ENCODE data around the gene MRPS17. TPM values are rescaled to one million over a fixed set of nuclear protein-coding genes. Genes with fewer than 3 reads are reported as not detected.

The MRPS17 gene
- total and polyA plus RNA-seq, 10 of the 15 experiments (the other 5 are each of a cell fraction or from before 2014, with no cell fraction given) = 18.7 to 74.5 (median 29.2) TPM

- in situ Hi-C loops (cut with MboI) = loop anchor here (5.0 kb wide), 1 partner anchor 69 kb away; no protein-coding TSS in a partner anchor
- WGBS (ENCODE audit: insufficient coverage, insufficient replicate concordance, low lambda C conversion rate, missing lambda C conversion rate) = 87% methylated on average over 4 of the region's 4 CpGs
- Histone ChIP-seq H3K9ac (ENCODE audit: control insufficient read depth, insufficient read depth, low read length) (no peak overlapping the region), H4K20me1 (ENCODE audit: control insufficient read depth, insufficient read depth) (no peaks in the 10 kb centered on the region), H3K4me3 (no peak overlapping the region), H3K9me3 (replicated peaks; ENCODE audit: control insufficient read depth, insufficient read depth, low read length) (no peaks in the 10 kb centered on the region), H3K4me2 (ENCODE audit: control insufficient read depth, insufficient read depth) (no peak overlapping the region), H3K27ac (ENCODE audit: control insufficient read depth, insufficient read depth) (no peak overlapping the region), H3K27me3 (replicated peaks in 1 of 2; ENCODE audit: control insufficient read depth in 2 of 2, insufficient read depth in 2 of 2, low read length in 1 of 2) (no peaks in the 10 kb centered on the region), H2AFZ (ENCODE audit: control insufficient read depth, low read depth, low read length) (no peak overlapping the region), H3K36me3 (ENCODE audit: control insufficient read depth in 2 of 2, insufficient read depth in 2 of 2, low read length in 1 of 2) (no peaks in the 10 kb centered on the region), H3K4me1 (ENCODE audit: control insufficient read depth, insufficient read depth, low read length) (no peaks in the 10 kb centered on the region), H3K79me2 (ENCODE audit: control insufficient read depth, insufficient read depth, low read length) (no peaks in the 10 kb centered on the region)
- SMC1A ChIA-PET (ENCODE audit: uncharacterized antibody, unreplicated experiment) = interaction anchor here (0.9 to 1.6 kb wide), 2 partner anchors 62 to 66 kb away, joined by 3 to 4 read pairs; no protein-coding TSS in a partner anchor
- BruUV-seq (replicated peaks) = no TSS peak
- no peak for ATAC-seq
- RAD21 ChIA-PET (ENCODE audit: unreplicated experiment) = interaction anchor here (1.6 kb wide), 1 partner anchor 71 kb away, joined by 5 read pairs; no protein-coding TSS in a partner anchor
- intact Hi-C loops (cut with micrococcal nuclease; ENCODE audit: unreplicated experiment) = no loop called here
- POLR2A ChIA-PET = no interaction called here
- CTCF ChIA-PET = interaction anchor here (1.3 to 11.2 kb wide), 3 partner anchors 10 to 70 kb away, joined by 3 to 95 read pairs (median 5); no protein-coding TSS in a partner anchor
- no peak for FAIRE-seq
- no peak for DNase-seq (ENCODE audit: low read depth, low spot score)
- TF ChIP-seq ASH2L (IDR thresholded peaks at IDR 0.05; ENCODE audit: borderline replicate concordance, low read depth) (no peak), TARDBP (IDR thresholded peaks at IDR 0.05; ENCODE audit: borderline replicate concordance) (no peak), USF1 (IDR thresholded peaks at IDR 0.05; ENCODE audit: borderline replicate concordance, extremely low read length, insufficient read depth, low read depth, low read length) (no peak), POLR2AphosphoS5 (IDR thresholded peaks at IDR 0.05; ENCODE audit: low read length) (no peak), ETV6 (conservative IDR thresholded peaks at IDR 0.05 in 1 of 2, IDR thresholded peaks at IDR 0.05 in 1 of 2; ENCODE audit: borderline replicate concordance in 1 of 2, low read depth in 1 of 2) (no peak), HDGF (IDR thresholded peaks at IDR 0.05) (no peak), HDAC6 (IDR thresholded peaks at IDR 0.05; ENCODE audit: unreplicated experiment) (no peak), ATF3 (IDR thresholded peaks at IDR 0.05; ENCODE audit: borderline replicate concordance, extremely low read depth, low read depth, low read length) (no peak)
- TF ChIP-seq, protein P1, sequence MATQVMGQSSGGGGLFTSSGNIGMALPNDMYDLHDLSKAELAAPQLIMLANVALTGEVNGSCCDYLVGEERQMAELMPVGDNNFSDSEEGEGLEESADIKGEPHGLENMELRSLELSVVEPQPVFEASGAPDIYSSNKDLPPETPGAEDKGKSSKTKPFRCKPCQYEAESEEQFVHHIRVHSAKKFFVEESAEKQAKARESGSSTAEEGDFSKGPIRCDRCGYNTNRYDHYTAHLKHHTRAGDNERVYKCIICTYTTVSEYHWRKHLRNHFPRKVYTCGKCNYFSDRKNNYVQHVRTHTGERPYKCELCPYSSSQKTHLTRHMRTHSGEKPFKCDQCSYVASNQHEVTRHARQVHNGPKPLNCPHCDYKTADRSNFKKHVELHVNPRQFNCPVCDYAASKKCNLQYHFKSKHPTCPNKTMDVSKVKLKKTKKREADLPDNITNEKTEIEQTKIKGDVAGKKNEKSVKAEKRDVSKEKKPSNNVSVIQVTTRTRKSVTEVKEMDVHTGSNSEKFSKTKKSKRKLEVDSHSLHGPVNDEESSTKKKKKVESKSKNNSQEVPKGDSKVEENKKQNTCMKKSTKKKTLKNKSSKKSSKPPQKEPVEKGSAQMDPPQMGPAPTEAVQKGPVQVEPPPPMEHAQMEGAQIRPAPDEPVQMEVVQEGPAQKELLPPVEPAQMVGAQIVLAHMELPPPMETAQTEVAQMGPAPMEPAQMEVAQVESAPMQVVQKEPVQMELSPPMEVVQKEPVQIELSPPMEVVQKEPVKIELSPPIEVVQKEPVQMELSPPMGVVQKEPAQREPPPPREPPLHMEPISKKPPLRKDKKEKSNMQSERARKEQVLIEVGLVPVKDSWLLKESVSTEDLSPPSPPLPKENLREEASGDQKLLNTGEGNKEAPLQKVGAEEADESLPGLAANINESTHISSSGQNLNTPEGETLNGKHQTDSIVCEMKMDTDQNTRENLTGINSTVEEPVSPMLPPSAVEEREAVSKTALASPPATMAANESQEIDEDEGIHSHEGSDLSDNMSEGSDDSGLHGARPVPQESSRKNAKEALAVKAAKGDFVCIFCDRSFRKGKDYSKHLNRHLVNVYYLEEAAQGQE (IDR thresholded peaks at IDR 0.05; ENCODE audit: low read depth, low read length) = no peak
- TF ChIP-seq, protein P2, sequence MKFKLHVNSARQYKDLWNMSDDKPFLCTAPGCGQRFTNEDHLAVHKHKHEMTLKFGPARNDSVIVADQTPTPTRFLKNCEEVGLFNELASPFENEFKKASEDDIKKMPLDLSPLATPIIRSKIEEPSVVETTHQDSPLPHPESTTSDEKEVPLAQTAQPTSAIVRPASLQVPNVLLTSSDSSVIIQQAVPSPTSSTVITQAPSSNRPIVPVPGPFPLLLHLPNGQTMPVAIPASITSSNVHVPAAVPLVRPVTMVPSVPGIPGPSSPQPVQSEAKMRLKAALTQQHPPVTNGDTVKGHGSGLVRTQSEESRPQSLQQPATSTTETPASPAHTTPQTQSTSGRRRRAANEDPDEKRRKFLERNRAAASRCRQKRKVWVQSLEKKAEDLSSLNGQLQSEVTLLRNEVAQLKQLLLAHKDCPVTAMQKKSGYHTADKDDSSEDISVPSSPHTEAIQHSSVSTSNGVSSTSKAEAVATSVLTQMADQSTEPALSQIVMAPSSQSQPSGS (IDR thresholded peaks at IDR 0.05; ENCODE audit: low read length) = no peak
Observed at GRCh38 chr7:56003749-56004148, 52.1 kb downstream of the MRPS17 start.
